Measurements from ENCODE around the gene GBE1.

GBE1 gene

GRCh38 chr3:81602781-81603180, 158.7 kb downstream of the GBE1 start:
- no peak overlapping the region for H3K4me3 ChIP-seq (ENCODE audit: low read length)
- no peak for DNase-seq (ENCODE audit: low read depth)

GRCh38 chr3:81601707-81602305, 159.6 kb downstream of the GBE1 start:
- TF ChIP-seq CTCF (conservative IDR thresholded peaks at IDR 0.05; ENCODE audit: low read depth, low read length): no peak
- no peak for DNase-seq (ENCODE audit: low read depth)

More at GRCh38 chr3:81602781-81603180, 158.7 kb downstream of the GBE1 start:
- no peak for TF ChIP-seq CTCF (conservative IDR thresholded peaks at IDR 0.05; ENCODE audit: low read depth, low read length)

GRCh38 chr3:81592101-81592500, 169.3 kb downstream of the GBE1 start:
- DNase-seq (ENCODE audit: low read depth): no peak
- H3K4me3 ChIP-seq (ENCODE audit: low read length): no peak overlapping the region
- TF ChIP-seq CTCF (conservative IDR thresholded peaks at IDR 0.05; ENCODE audit: low read depth, low read length): no peak

More at GRCh38 chr3:81601707-81602305, 159.6 kb downstream of the GBE1 start:
- H3K4me3 ChIP-seq (ENCODE audit: low read length): no peak overlapping the region

GRCh38 chr3:81585937-81586336, 175.5 kb downstream of the GBE1 start:
- no peak overlapping the region for H3K4me3 ChIP-seq (ENCODE audit: low read length)
- no peak for DNase-seq (ENCODE audit: low read depth)
- TF ChIP-seq CTCF (conservative IDR thresholded peaks at IDR 0.05; ENCODE audit: low read depth, low read length): no peak

GRCh38 chr3:81585056-81585455, 176.4 kb downstream of the GBE1 start:
- DNase-seq (ENCODE audit: low read depth): no peak
- H3K4me3 ChIP-seq (ENCODE audit: low read length): no peak overlapping the region
- TF ChIP-seq CTCF (conservative IDR thresholded peaks at IDR 0.05; ENCODE audit: low read depth, low read length): no peak

- H3K4me3 ChIP-seq (ENCODE audit: low read length): no peak overlapping the region
- TF ChIP-seq CTCF (conservative IDR thresholded peaks at IDR 0.05; ENCODE audit: low read depth, low read length): peak; percentile 84
- DNase-seq (ENCODE audit: low read depth): no peak
These were observed 179.4 kb downstream of the GBE1 start for GRCh38 chr3:81581966-81582599.

GRCh38 chr3:81580355-81580754, 181.1 kb downstream of the GBE1 start:
- TF ChIP-seq CTCF (conservative IDR thresholded peaks at IDR 0.05; ENCODE audit: low read depth, low read length): no peak
- no peak for DNase-seq (ENCODE audit: low read depth)
- no peak overlapping the region for H3K4me3 ChIP-seq (ENCODE audit: low read length)

Data from retinal pigment epithelial cell (primary cell).